MV-4-11 (cell line): Measurements from ENCODE around the gene HSPB7.
"Not testable (repeated sequence)": the region's sequence is repeated elsewhere in the genome, so short reads cannot be mapped to it uniquely, and the experiment has no call there.

ENCODE experiments used
- DNase-seq: peaks from one replicate; lab custom pipeline; 2025; lab: John Stamatoyannopoulos, UW

HSPB7 gene

DNA sequence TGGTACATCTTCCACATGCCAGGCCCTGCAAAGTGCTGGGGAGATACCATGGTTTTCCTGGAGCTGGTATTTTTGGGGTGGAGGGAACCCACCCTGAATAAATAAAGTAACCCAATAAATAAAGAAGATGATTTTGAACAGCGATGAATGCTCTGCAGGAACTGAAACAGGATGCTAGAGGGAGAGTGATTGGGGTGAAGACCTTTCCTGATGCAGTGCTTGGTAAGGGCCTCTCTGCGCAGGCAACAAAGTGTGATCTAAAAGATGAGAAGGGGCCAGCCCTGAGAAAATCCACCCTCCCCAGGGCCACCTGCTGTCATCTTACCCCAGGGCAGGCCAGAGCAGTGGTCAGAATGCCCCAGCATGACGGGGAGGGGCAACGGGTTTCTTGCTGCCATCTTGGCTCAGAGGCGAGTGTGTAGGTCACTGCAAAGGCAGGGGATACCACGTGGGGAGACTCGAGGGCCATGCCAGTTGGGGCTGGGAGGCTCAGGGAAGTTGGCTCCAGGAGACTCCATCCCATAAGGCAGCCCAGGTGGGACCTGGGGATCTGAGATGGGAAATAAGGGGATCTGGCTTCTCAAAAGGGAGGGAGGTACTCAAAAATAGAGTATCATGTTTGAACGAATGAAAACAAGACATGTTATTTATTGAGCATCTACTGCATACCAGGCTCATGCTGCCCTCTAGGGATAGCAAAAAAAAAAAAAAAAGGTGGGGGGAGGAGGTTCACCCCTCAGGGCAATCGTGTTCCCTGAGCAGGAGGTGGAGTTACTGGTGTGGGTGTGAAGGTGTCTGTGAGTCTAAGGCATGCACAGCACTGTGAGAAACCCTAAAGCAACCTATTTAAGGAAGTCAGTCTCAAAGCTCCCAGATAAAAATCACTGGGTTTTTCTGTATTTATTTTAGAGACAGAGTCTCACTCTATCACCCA, 11.0 kb downstream of the HSPB7 start:
- DNase-seq = no peak

DNA sequence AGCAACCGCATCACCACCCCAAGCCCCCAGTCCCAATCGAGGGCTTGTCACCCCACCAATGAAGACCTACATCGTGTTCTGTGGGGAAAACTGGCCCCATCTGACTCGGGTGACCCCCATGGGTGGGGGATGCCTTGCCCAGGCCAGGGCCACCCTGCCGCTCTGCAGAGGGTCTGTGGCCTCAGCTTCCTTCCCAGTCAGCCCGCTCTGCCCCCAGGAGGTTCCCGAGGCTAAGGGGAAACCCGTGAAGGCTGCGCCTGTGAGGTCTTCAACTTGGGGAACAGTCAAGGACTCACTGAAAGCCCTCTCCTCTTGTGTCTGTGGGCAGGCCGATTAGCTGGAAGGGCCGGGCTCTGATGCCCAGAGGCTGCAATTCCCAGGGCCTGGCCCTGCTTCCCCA, 11.8 kb downstream of the HSPB7 start:
- DNase-seq = no peak

DNA sequence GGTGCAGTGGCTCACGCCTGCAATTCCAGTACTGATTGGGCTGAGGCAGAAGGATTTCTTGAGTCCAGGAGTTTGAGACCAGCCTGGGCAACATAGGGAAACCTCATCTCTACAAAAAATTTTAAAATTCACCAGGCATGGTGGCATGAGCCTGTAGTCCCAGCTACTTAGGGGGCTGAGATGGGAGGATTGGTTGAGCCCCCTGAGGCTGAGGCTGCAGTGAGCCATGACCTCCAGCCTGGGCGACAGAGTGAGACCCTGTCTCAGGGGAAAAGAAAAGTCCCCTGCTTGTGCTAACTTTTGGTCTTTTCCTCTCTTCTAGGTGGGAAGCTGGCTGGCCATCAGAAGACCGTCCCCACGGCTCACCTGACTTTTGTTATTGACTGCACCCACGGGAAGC, 12.2 kb downstream of the HSPB7 start:
- no peak for DNase-seq

DNA sequence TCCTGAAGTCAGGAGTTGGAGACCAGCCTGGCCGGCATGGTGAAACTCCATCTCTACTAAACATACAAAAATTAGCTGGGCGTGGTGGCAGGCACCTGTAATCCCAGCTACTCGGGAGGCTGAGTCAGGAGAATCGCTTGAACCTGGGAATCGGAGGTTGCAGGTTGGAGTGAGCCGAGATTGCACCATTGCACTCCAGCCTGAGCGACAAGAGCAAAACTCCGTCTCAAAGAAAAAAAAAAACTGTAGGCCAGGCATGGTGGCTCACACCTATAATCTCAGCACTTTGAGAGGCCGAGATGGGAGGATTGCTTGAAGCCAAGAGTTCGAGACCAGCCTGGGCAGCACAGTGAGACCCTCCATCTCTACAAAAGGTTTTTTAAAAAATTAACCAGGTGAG, 16.6 kb downstream of the HSPB7 start:
- not testable (repeated sequence) for DNase-seq

DNA sequence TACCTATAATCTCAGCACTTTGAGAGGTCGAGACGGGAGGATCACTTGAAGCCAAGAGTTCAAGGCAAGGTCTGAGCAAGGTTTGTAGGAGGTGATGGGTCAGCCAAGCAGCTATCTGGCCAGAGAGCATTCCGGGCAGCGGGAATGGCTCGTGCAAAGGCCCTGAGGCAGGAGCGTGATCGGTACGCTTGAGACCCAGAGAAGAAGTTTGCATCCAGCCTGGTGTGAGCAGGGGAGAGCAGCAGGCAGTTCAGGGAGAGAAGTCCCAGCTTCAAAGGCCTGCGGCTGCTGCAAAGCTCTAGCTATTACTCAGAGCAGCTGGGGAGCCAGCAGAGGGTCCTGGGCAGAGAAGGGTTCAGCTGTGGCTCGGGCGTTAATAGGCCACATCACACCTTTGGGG, 18.9 kb downstream of the HSPB7 start:
- DNase-seq = no peak

DNA sequence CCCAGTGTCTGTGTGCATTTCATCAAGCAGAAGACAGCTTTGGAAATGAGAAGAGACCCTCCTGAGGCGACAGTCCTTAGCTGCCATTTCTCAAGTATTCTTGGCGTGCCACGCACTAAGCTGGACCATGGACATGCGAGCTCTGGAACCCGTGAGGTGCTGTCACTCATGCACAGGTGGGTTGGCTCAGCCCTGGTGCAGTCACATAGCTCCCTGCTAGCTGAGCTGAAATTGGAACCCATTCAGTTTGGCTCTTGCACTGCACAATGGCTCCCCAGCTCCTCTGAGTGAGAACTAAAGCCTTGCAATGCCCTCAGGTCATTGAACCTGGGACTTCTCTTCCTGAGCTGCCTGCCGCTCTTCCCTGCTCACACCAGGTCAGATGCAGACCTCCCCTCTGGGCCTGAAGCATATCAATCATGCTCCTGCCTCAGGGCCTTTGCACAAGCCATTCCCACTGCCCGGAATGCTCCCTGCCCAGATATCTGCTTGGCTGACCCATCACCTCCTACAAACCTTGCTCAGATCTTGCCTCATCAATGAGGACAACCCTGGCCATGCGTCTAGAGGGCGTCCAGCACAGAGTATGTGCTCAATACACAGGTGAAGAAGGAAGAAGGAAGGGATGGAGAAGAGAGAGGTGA, 20.1 kb downstream of the HSPB7 start:
- no peak for DNase-seq

DNA sequence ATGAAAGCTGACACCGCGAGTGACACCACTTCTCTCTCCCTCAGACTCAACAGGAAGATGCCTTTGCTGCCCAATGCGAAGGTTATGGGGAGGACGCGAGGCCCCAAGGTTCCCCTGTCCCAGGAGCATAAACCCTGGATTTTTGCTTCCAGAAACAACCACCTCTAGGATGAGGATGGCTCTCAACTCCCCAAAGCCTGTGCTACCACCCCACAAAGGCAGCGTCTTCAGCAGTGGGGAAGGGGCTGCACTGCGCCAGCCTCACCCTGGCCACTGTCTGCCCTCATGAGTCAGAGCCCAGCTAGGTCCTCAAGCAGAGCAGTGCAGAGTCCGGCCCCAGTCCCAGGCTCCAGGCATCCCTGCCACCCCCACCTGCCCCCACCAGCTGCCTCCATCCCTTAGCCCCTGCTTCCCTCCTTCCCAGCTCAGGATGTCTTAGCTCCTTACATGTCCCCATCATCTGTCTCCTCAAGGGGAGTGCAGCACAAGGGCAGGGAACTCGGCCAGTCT, 20.7 kb downstream of the HSPB7 start:
- DNase-seq = no peak

DNA sequence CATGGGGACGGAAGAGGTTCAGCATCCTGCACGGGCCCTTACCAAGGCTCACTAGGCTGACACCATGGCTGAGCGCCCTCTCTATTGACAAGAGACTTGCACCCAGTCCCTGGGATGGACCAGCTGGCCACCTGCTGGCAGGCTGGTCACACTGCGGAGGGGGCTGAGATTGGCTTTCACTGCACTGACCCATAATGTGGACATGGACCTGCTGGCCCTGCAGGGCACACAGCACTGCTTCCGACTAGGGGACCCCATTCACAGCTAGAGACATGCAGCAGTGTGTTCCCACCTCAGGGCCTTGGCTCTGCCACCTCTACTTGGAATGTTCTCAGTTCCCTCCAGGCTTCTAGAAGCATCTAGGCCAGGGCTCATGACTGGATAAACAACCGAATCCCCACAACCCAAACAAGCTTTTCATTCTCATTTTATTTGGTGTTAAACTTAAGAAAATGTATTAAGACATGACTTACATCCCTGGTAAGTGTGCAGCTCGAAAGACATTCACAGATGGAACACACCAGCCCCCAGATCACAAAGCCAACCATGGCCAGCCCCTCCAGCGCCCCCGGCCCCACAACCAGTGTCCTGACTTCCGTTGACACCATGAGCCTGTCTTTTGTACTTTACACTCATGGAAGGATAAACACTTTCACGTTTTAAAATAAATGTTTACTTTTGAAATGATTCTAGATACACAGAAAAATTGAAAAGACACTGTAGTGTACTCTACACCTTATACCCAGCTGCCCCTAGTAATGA, 23.1 kb downstream of the HSPB7 start:
- DNase-seq = peak; percentile 28

DNA sequence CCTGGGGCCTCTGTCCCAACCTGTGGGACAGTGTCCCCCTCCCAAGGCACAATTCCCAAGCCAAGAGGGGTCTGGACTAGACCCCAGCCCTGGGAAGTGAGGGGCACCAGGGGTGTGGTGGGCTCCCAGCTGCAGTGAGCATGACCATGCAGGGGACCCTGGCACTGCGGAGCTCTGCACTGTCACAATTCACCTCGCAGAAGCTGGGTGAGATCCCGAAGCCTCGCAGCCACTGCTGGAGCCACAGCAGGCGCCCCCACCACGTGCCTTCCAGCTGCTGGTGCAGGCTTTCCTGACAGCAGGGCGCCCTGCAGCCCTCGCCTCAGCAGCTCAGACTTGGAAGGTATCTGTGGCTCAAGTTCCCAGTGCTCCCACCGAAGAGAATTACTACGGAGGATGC, 23.8 kb downstream of the HSPB7 start:
- no peak for DNase-seq

DNA sequence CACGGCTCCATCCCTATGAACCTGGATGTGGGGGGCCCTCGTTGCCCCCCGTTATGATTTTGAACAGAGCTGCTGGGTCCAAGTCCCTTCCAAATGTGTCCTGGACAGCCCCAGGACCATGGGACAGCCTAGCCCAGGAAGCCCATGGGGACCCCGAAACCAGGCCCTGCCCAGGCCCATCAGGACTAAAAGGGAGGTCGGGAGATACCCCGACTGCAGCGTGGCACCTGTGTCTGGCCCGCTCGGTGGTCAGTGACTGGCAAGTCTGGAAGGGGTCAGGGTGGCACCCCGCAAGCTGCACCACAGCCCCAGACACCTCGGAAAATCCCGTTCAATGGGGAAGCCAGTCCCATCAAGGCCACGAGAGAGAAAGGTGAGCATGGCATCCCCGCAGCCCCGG, 24.2 kb downstream of the HSPB7 start:
- no peak for DNase-seq

DNA sequence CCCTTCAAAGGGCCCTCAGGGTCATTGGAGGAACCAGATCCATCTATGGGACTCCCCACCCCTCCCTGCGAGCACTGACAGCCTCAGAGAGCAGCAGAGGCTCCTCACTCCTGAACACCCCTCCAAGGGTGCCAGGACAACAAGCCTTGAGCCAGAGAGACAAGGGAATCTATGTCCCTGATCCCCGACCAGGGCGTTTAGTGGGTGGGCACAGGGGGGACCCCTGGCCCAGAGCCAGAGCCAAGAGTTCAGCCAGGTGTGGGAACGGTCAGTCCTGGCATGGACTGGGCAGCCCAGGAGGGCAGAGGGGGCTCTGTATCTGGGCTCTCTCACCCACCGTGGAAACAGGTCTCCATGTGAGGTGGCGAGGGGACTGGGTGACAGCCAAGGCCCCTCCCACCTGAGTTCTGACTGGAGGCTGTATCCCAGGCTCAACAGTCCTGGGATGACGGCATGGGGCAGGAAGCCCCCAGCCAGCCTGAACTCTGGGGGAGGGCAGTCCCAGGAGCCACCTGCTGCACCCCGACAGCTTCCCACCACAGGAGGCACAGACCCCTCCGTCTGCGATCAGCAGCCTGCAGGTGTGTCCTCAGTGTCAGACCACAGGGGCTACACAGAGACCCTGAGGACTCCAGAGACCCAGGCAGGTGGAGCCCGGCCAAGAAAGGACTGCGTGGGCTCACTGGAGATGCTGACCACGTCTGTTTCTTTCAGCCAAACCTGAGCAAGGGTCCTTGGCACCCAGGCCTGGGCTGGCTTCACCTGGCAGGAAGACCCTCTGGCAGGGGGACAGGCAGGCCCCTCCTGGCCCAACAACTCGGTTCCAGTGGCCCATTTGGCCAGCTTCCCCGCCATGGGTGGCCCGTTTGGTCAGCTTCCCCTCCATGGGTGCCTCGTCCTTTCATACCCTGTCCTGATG, 25.0 kb downstream of the HSPB7 start:
- no peak for DNase-seq

DNA sequence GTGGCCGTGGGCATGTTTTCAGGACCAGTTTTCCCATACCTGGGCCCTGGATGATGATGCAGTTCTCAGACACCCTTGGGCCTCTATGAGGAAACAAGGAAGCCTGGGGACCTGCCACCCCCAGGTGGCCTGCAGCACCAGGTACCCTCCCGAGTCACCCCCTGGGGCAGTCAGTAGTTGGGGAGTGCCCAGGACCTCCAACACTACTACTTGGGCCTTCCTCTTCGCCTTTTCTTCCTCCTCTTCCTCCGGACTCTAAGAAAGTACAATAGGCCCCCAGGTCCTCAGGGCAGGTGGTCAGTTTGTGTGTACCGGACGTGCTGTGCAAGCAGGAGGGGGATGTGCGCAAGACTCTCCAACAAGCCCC, 25.7 kb downstream of the HSPB7 start:
- no peak for DNase-seq

DNA sequence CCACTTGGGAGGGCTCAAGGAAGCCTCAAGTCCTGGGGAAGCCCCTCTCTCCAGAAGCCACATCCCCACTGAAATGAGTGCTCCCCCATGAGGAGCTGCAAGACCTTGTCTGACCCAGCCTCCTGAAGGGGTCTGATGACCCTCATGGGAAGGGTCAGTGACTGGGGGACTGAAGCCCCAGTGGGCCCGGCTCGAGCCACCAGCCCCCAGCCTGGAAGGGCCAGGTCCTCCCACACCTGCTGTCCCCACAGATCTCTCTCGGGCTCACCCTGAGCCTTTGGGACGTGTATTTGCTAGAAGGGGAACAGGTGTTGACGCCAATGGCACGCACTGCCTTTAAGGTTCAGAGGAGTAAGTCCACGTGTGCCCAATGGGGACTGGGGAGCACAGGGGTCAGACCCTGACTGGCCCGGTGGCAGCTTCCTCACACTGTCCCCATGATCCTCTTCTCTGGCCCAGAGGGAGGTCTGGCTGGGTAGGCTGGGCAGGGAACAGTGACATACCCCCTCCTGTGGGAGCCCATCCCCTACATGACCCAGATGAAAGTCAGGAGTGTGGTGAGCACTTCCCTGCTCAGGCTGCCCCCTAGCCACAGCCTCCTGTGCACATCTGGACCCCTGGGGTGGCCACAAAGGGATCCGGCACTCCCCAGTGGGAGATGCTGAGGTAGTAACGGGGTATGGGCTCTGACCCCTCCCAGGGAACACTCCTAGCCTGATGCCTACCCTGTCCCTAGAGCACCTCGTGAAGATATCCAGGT, 26.2 kb downstream of the HSPB7 start:
- no peak for DNase-seq

DNA sequence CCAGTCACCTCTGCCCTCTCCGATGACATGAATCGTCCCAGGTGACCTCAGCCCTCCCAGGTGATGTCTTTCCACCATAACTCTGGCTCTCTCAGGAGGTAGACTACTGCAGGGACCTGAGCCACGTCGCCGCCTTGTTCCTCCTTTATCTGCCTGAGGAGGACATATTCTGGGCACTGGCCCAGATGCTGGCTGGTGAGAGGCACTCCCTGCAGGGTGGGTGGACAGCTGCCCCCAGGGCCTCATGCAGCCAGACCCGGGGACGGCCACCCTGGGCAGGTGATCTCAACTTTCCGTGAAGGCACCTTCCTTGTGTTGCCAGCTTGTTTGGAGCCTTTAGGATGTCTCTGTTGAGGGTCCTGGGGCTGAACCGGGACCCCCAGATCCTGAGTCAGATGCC, 28.1 kb downstream of the HSPB7 start:
- no peak for DNase-seq

DNA sequence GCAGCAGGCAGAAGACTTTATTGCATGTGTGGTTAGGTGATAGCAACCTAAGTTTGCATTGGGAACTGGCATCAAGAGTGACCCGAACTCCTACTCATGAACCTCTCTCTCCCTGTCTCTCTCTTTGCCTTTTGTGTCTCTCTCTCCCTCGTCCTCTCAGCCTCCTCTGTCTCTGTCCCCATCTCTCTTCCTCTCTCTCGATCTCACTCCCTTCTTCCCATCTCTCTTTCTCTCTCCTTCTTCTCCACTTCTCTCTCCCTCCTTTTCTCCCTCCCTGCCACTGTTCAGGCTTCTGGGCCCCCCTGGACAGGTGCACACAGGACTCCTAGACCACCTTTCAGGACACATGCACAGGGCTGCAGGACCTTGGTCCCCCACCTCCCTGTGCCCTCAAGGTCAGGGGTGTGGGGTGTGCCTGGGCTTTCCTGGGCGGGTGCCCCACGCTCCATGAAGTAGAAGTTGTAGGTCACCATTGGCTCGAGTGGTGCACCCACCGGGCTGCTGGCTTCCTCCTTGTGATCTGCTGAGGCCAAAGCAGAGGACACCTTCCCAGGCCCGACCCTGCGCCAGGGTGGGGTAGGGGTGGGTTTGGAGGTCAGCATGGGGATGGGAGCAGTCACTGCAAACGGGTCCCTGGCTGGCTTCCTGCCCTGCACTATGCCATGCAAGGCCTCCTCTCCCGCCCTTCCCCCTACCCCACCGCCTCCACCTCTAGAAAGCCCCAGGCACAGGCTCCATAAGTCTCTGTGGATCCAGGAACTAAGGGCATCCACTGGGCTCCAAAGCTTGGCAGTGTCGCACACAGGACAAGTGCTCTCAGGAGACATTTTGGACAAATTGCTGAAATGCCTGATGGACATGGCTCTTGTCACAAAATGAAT, 28.7 kb downstream of the HSPB7 start:
- DNase-seq = no peak

DNA sequence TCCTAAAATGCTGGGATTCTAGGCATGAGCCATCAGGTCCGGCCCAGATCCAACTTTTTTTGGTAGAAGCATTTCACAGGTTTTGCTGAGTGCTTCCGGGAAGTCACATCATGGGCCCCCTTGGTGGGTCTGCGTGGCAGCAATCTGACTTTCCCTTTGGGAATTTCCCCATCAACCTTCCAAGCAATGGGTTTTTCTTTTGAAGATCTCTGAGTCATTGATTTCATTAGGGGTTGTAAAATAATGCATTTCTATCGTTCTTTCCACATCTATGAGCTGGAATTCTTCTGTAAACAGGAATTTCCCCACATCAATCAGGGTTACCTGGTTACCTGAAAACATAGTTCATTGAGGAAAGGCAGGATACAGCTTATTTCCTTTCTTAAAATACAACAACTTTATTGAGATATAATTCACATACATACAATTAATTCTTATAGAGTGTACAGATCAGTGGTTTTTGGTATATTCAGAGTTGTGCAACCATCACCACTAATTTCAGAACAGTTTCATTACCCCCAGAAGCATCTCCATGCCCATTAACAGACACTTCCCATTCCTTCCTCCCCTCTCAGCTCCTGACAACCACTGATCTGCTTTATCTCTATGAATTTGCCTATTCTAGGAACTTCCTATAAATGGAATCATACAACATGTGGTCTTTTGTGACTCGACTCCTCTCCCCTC, 32.1 kb downstream of the HSPB7 start:
- peak; percentile 80 for DNase-seq

DNA sequence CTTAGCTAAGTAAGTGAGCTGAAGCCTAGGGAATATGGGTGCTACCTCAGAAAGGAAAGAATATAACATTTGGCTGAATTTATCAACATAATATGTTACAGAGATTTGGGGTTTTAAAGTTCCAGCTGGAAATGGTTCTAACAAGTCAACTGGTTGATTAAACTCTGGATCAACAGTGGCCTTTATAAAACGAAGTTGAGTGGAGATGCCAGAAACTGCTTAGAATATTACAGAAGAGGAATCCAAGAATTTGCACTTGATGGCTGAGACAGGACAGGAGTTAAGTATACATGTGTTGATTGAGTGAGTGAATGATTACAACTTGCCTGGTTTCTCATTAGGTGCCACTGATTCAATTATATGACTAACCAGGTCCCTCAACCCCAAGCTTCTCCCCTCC, 34.6 kb downstream of the HSPB7 start:
- DNase-seq = no peak

DNA sequence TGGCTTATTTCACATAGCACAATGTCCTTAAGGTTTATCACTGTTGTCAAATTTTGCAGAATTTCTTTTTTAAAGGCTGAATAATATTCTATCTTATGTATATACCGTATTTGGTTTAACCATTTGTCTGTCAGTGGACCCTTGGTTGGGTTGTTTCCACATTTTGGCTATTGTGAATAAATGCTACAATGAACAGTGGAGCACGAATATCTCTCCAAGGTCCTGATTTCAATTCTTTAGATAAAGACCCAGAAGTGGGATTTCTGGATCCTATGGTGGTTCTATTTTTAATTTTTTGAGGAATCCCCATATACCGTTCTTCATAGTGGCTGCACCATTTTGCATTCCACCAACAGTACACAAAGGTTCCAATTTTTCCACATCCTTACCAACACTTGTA, 36.2 kb downstream of the HSPB7 start:
- no peak for DNase-seq

DNA sequence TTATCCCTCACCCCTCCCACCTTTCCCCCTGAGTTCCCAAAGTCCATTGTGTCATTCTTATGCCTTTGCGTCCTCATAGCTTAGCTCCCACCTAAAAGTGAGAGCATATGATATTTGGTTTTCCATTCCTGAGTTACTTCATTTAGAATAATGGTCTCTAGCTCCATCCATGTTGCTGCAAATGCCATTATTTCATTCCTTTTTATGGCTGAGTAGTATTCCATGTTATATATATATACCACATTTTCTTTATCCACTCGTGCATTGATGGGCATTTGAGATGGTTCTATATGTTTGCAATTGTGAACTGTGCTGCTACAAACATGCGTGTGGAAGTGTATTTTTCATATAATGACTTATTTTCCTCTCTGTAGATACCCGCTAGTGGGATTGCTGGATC, 39.9 kb downstream of the HSPB7 start:
- not testable (repeated sequence) for DNase-seq
